ENCODE data around the gene TTI1.

GRCh38 chr20:37992802-37993409 is 40.4 kb downstream of the TTI1 start:
- TF ChIP-seq, protein P1, sequence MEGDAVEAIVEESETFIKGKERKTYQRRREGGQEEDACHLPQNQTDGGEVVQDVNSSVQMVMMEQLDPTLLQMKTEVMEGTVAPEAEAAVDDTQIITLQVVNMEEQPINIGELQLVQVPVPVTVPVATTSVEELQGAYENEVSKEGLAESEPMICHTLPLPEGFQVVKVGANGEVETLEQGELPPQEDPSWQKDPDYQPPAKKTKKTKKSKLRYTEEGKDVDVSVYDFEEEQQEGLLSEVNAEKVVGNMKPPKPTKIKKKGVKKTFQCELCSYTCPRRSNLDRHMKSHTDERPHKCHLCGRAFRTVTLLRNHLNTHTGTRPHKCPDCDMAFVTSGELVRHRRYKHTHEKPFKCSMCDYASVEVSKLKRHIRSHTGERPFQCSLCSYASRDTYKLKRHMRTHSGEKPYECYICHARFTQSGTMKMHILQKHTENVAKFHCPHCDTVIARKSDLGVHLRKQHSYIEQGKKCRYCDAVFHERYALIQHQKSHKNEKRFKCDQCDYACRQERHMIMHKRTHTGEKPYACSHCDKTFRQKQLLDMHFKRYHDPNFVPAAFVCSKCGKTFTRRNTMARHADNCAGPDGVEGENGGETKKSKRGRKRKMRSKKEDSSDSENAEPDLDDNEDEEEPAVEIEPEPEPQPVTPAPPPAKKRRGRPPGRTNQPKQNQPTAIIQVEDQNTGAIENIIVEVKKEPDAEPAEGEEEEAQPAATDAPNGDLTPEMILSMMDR (IDR thresholded peaks at IDR 0.05; ENCODE audit: insufficient read depth, low read depth, low read length) = no peak
- no peak for TF ChIP-seq EZH2 (IDR thresholded peaks at IDR 0.05; ENCODE audit: insufficient read depth, low read length)
